K562 (cell line): ENCODE measurements around the gene SLC25A15. TPM values are rescaled to one million over a fixed set of nuclear protein-coding genes. Genes with fewer than 3 reads are reported as not detected.

Source experiments
- BRF2 ChIP-seq: IDR thresholded peaks from 3 replicates; pipeline ENCODE4 v1.6.1; 2011; ENCODE audit warnings: borderline replicate concordance, mild to moderate bottlenecking; ENCODE audit not compliant: insufficient read length, insufficient read depth
- KDM2B ChIP-seq: fragments of 250-450 bp; sonication (Bioruptor Pico); IDR thresholded peaks from 2 replicates; pipeline ENCODE4 v1.8.0; 2021; ENCODE audit warnings: mild to moderate bottlenecking, moderate library complexity
- MEF2A ChIP-seq: IDR thresholded peaks from 2 replicates; pipeline ENCODE4 v1.6.1; 2011; ENCODE audit warnings: low read depth, mild to moderate bottlenecking, low read length, moderate library complexity; ENCODE audit not compliant: control insufficient read depth
- MEF2D ChIP-seq: conservative IDR thresholded peaks from 2 replicates; pipeline ENCODE4 v1.6.1; 2016; ENCODE audit warnings: low read depth, missing genetic modification characterization, missing compliant biosample characterization
- MGA ChIP-seq: fragments of 450-650 bp; IDR thresholded peaks from 2 replicates; pipeline ENCODE4 v1.6.1; 2016; ENCODE audit warnings: mild to moderate bottlenecking, moderate library complexity
- SMAD1 ChIP-seq: fragments of 150-350 bp; IDR thresholded peaks from 2 replicates; pipeline ENCODE4 v1.6.1; 2014; ENCODE audit warnings: low read length, low read depth; ENCODE audit not compliant: partially characterized antibody
- XRCC3 ChIP-seq: fragments of 450-650 bp; IDR thresholded peaks from 2 replicates; pipeline ENCODE4 v1.6.1; 2017; ENCODE audit warnings: mild to moderate bottlenecking, moderate library complexity
- ZKSCAN8 ChIP-seq: fragments of 200-800 bp; sonication (Bioruptor generic); IDR thresholded peaks from 2 replicates; pipeline ENCODE4 v1.6.1; 2016; ENCODE audit warnings: missing genetic modification characterization, missing compliant biosample characterization
- polyA plus RNA-seq, 8 experiments: library from polyadenylated mRNA; depleted of rRNA in 4 of 8; stranded (reverse) in 5 of 8; unstranded in 3 of 8; fragments of >200 nt; fragmentation: Nextera tagmentation in 2 of 8; fragmentation: Illumina TruSeq in 1 of 8; extraction: Ambion mirVana in 2 of 8; extraction: Trizol in 1 of 8; gene quantifications; 2 replicates each; pipeline versions ENCODE4 v1.2.1 to v1.2.3, GENCODE V29; 2011 to 2014; ENCODE audit warnings: inconsistent platforms in 1 of 8, missing spikeins in 1 of 8
- total RNA-seq, 7 experiments: library from RNA; depleted of rRNA in 6 of 7; stranded (reverse); fragments of >200 nt in 6 of 7; fragmentation: Illumina TruSeq in 2 of 7; extraction: Trizol in 2 of 7; gene quantifications; 2 replicates each; pipeline versions ENCODE4 v1.2.1 to v1.2.3, GENCODE V29; 2011 to 2021; ENCODE audit warnings: low replicate concordance in 1 of 7
- TF ChIP-seq, protein P1 (sequence below): sonication (generic); formaldehyde crosslinking; IDR thresholded peaks from 2 replicates; pipeline ENCODE4 v1.8.1; 2023; ENCODE audit warnings: mild to moderate bottlenecking, missing genetic modification reagents
- TF ChIP-seq, protein P2 (sequence below): fragments of 250-450 bp; sonication (Bioruptor Pico); IDR thresholded peaks from 2 replicates; pipeline ENCODE4 v1.4.0; 2020; ENCODE audit warnings: mild to moderate bottlenecking, moderate library complexity

The SLC25A15 gene
- total and polyA plus RNA-seq, 9 of the 15 experiments (the other 6 are each of a cell fraction or from before 2014, with no cell fraction given), result 3.5 to 30.5 (median 20.3) TPM

DNA sequence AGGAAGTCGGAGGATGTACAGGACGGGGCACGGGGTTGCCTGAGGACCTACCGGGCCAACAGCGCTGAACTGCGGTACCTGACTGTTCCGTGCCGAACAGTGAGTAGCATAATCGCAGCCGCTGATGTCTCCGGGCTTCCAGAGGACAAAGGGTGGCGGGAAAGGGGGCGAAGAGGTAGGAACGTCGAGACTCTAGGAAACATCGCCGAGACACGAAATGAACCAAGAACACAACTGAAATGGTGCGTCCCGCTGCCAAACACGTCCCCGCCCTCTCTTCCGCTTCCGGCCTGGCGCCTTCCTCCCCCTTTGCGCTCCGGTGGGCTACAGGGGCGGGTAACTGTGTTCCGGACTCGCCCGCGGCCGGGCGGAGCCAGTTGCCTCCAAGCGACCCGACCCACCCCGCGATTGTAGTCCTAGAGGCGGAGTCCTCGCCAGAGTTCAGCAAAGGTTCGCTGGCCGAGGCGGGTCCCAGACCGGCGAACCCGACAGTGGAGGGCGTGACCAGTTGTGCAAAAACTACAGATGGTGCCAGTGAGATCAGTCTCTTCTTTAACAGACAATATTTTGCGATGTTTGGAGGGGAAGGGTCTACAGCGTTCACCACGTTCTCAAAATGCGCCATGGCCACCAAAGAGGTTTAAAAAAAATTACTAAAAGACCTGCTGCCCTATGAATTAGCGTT is 18.3 kb upstream of the SLC25A15 start, which contains the start of gene MRPS31 (continued):
- no peak for TF ChIP-seq BRF2
- no peak for TF ChIP-seq MEF2D (tag)
- no peak for TF ChIP-seq ZKSCAN8 (CRISPR knock-in tag)
- no peak for TF ChIP-seq MGA
- TF ChIP-seq, protein P1, sequence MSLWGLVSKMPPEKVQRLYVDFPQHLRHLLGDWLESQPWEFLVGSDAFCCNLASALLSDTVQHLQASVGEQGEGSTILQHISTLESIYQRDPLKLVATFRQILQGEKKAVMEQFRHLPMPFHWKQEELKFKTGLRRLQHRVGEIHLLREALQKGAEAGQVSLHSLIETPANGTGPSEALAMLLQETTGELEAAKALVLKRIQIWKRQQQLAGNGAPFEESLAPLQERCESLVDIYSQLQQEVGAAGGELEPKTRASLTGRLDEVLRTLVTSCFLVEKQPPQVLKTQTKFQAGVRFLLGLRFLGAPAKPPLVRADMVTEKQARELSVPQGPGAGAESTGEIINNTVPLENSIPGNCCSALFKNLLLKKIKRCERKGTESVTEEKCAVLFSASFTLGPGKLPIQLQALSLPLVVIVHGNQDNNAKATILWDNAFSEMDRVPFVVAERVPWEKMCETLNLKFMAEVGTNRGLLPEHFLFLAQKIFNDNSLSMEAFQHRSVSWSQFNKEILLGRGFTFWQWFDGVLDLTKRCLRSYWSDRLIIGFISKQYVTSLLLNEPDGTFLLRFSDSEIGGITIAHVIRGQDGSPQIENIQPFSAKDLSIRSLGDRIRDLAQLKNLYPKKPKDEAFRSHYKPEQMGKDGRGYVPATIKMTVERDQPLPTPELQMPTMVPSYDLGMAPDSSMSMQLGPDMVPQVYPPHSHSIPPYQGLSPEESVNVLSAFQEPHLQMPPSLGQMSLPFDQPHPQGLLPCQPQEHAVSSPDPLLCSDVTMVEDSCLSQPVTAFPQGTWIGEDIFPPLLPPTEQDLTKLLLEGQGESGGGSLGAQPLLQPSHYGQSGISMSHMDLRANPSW (CRISPR knock-in tag), result no peak
- TF ChIP-seq SMAD1, result no peak
- TF ChIP-seq MEF2A, result no peak
- no peak for TF ChIP-seq XRCC3
- TF ChIP-seq, protein P2, sequence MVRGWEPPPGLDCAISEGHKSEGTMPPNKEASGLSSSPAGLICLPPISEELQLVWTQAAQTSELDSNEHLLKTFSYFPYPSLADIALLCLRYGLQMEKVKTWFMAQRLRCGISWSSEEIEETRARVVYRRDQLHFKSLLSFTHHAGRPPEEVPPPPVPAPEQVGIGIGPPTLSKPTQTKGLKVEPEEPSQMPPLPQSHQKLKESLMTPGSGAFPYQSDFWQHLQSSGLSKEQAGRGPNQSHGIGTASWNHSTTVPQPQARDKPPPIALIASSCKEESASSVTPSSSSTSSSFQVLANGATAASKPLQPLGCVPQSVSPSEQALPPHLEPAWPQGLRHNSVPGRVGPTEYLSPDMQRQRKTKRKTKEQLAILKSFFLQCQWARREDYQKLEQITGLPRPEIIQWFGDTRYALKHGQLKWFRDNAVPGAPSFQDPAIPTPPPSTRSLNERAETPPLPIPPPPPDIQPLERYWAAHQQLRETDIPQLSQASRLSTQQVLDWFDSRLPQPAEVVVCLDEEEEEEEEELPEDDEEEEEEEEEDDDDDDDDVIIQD (CRISPR knock-in tag), result no peak
- TF ChIP-seq KDM2B (CRISPR knock-in tag), result no peak
